ENCODE measurements around the gene MARCHF3. TPM values are rescaled to one million over a fixed set of nuclear protein-coding genes. Genes with fewer than 3 reads are reported as not detected.
"Not testable (repeated sequence)": the region's sequence is repeated elsewhere in the genome, so short reads cannot be mapped to it uniquely, and the experiment has no call there.

The MARCHF3 gene
- total RNA-seq, 2 experiments from 2014 or later = 0.73 to 1.6 TPM

GRCh38 chr5:126865299-126865698 is 165.1 kb downstream of the MARCHF3 start:
- Mint-ChIP-seq H3K4me1 (peaks cover 8% of the 10 kb centered on the region), H3K36me3 (peaks cover 14% of the 10 kb centered on the region), H3K9me3 (ENCODE audit: low read depth) (no peaks in the 10 kb centered on the region), H3K27ac (no peak overlapping the region), H3K27me3 (no peaks in the 10 kb centered on the region), H3K4me3 (no peak overlapping the region)
- CTCF ChIA-PET = no interaction called here
- no peak for DNase-seq
- no peak for ATAC-seq

DNA sequence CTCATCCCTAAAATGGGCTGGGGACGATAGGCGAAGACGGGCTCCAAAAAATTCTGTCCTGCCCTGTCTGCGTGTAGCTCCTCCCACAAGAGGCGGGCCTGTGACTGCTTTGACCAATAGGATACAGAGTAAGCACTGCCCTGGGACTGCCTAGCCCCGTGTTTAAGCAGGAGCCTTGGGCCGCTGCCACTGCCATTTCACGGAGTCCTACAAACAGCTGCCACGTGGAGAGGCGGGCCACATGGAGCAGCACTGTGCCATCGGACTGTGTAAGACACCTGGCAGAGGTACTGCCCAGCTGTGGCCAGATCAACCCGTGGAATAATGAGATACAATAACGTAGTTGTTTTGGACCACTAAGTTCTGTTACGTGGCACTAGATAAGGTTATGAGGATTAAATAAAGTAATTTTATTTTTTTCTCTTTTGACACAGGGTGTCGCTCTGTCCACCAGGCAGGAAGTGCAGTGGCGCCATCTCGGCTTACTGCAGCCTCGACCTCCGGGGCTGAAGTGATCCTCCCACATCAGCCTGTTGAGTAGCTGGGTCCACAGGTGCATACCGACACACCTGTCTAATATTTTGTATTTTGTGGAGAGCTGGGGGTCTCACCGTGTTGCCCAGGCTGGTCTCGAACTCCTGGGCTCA is 166.2 kb downstream of the MARCHF3 start:
- CTCF ChIA-PET = no interaction called here
- DNase-seq = no peak
- H3K4me3 Mint-ChIP-seq = no peak overlapping the region
- H3K36me3 Mint-ChIP-seq = peaks cover 14% of the 10 kb centered on the region
- no peaks in the 10 kb centered on the region for H3K9me3 Mint-ChIP-seq (ENCODE audit: low read depth)
- no peak overlapping the region for H3K27ac Mint-ChIP-seq
- ATAC-seq = no peak
- peaks cover 6% of the 10 kb centered on the region for H3K4me1 Mint-ChIP-seq
- no peaks in the 10 kb centered on the region for H3K27me3 Mint-ChIP-seq

DNA sequence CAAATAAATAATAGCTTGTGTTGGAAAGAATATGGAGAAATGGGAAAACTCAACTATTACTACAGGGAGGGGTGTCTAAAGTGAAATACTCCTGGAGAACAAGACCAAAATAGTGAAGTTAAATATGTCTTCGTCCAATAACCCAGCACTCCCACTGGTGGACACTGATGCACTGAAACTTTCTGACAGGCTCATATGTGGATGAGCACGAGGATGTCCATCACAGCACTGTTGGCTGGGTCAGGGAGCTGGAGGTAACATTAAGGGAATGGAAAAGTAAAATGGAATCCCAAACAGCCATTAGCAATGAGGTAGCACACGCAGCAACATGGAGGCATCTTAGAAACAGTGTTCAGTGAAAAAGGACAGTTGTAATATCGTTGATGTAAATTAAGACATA is 167.0 kb downstream of the MARCHF3 start:
- Mint-ChIP-seq H3K27me3 (no peaks in the 10 kb centered on the region), H3K27ac (no peak overlapping the region), H3K36me3 (peaks cover 16% of the 10 kb centered on the region), H3K9me3 (ENCODE audit: low read depth) (no peaks in the 10 kb centered on the region), H3K4me3 (no peak overlapping the region), H3K4me1 (no peaks in the 10 kb centered on the region)
- ATAC-seq = no peak
- CTCF ChIA-PET = interaction anchor here (0.5 kb wide), 1 partner anchor 1191 kb away, joined by 3 read pairs; no protein-coding TSS in a partner anchor
- no peak for DNase-seq

- H3K36me3 Mint-ChIP-seq = peaks cover 32% of the 10 kb centered on the region
- H3K4me1 Mint-ChIP-seq = peaks cover 17% of the 10 kb centered on the region
- no peaks in the 10 kb centered on the region for H3K27me3 Mint-ChIP-seq
- CTCF ChIA-PET = no interaction called here
- ATAC-seq (no peak), DNase-seq (no peak)
- H3K4me3 Mint-ChIP-seq = no peak overlapping the region
- no peak overlapping the region for H3K27ac Mint-ChIP-seq
- no peaks in the 10 kb centered on the region for H3K9me3 Mint-ChIP-seq (ENCODE audit: low read depth)
Measured at GRCh38 chr5:126858441-126858840, 171.9 kb downstream of the MARCHF3 start.

- CTCF ChIA-PET = no interaction called here
- Mint-ChIP-seq H3K9me3 (ENCODE audit: low read depth) (no peaks in the 10 kb centered on the region), H3K27me3 (no peaks in the 10 kb centered on the region), H3K4me3 (no peak overlapping the region), H3K27ac (no peak overlapping the region), H3K4me1 (peaks cover 24% of the 10 kb centered on the region), H3K36me3 (peaks cover 28% of the 10 kb centered on the region)
- DNase-seq = no peak
- no peak for ATAC-seq
Measured at GRCh38 chr5:126857472-126858410, 172.6 kb downstream of the MARCHF3 start.

DNA sequence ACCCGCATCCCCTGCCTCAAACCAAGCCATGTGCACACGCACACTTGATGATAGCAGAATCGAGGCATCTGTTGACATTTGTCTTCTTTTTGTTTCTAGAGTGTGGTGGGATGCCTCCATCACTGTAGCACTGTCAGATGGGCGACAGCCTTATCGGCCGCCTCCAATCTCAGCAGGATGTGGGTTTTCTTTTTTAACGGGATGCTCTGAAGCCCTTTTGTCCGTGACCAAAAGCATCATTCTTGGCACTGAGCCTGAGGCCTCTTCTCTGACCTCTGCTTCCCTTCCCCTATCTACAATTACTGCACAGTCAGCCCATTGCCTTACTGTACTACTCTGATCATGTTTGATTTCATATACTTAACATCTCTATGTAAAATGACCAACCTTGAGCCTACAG is 175.1 kb downstream of the MARCHF3 start:
- peaks cover 41% of the 10 kb centered on the region for H3K4me1 Mint-ChIP-seq
- DNase-seq (no peak), ATAC-seq (no peak)
- H3K27me3 Mint-ChIP-seq = no peaks in the 10 kb centered on the region
- peak overlapping the region; percentile 56 for H3K27ac Mint-ChIP-seq
- CTCF ChIA-PET = no interaction called here
- H3K9me3 Mint-ChIP-seq (ENCODE audit: low read depth) = no peaks in the 10 kb centered on the region
- H3K4me3 Mint-ChIP-seq = no peak overlapping the region
- H3K36me3 Mint-ChIP-seq = peaks cover 32% of the 10 kb centered on the region

- H3K27me3 Mint-ChIP-seq = no peaks in the 10 kb centered on the region
- CTCF ChIA-PET = interaction anchor here (1.9 kb wide), 1 partner anchor 77 kb away, joined by 9 read pairs; the partner anchor contains the start of gene LMNB1
- H3K4me3 Mint-ChIP-seq = no peak overlapping the region
- peaks cover 32% of the 10 kb centered on the region for H3K36me3 Mint-ChIP-seq
- H3K9me3 Mint-ChIP-seq (ENCODE audit: low read depth) = no peaks in the 10 kb centered on the region
- DNase-seq (no peak), ATAC-seq (no peak)
- peaks cover 41% of the 10 kb centered on the region for H3K4me1 Mint-ChIP-seq
- H3K27ac Mint-ChIP-seq = peak overlapping the region; percentile 56
Measured at GRCh38 chr5:126854526-126855110, 175.7 kb downstream of the MARCHF3 start.

GRCh38 chr5:126853541-126854307 is 176.6 kb downstream of the MARCHF3 start:
- peak overlapping the region; percentile 64 for H3K4me3 Mint-ChIP-seq
- H3K27ac Mint-ChIP-seq = peak overlapping the region; percentile 91
- CTCF ChIA-PET = interaction anchor here (1.0 to 1.9 kb wide), 4 partner anchors 30 to 219 kb away, joined by 3 to 9 read pairs (median 3); partner anchors contain the start of gene LMNB1
- H3K27me3 Mint-ChIP-seq; H3K9me3 Mint-ChIP-seq (ENCODE audit: low read depth): not testable (repeated sequence)
- peaks cover 32% of the 10 kb centered on the region for H3K36me3 Mint-ChIP-seq
- peak; percentile 82 for DNase-seq
- peak; percentile 64 for ATAC-seq
- peaks cover 41% of the 10 kb centered on the region for H3K4me1 Mint-ChIP-seq

GRCh38 chr5:126852841-126853271 is 177.5 kb downstream of the MARCHF3 start:
- ATAC-seq (peak; percentile 14), DNase-seq (no peak)
- H3K9me3 Mint-ChIP-seq (ENCODE audit: low read depth) = no peaks in the 10 kb centered on the region
- H3K36me3 Mint-ChIP-seq = peaks cover 28% of the 10 kb centered on the region
- H3K4me3 Mint-ChIP-seq = peak overlapping the region; percentile 64
- CTCF ChIA-PET = interaction anchor here (1.2 to 1.9 kb wide), 3 partner anchors 66 to 220 kb away, joined by 3 to 9 read pairs (median 3); partner anchors contain the start of gene LMNB1
- H3K27me3 Mint-ChIP-seq = no peaks in the 10 kb centered on the region
- H3K27ac Mint-ChIP-seq = peak overlapping the region; percentile 91
- H3K4me1 Mint-ChIP-seq = peaks cover 41% of the 10 kb centered on the region

DNA sequence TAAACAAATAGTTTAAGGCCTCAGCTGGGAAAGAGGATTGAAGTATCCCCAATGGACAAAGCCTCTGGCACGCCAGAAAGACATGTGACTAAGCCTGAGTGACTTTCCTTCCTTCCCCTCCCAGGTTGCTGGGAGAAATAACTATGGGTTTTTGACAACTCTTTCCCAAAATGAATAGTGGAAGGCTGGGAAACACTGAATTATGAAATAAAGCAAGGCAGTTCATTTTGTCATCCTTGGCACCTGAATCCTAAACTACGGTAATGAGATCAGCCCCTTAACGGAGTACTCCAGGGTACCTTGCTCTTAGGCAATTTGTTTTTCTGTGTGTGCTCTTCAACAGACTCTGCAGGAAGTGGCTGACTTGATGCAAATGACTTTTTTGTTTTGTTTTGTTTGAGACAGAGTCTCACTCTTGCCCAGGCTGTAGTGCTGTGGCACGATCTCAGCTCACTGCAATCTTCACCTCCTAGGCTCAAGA is 178.2 kb downstream of the MARCHF3 start:
- Mint-ChIP-seq H3K27ac (peak overlapping the region; percentile 91), H3K9me3 (ENCODE audit: low read depth) (no peaks in the 10 kb centered on the region), H3K4me3 (peak overlapping the region; percentile 57), H3K27me3 (no peaks in the 10 kb centered on the region), H3K4me1 (peaks cover 42% of the 10 kb centered on the region), H3K36me3 (peaks cover 28% of the 10 kb centered on the region)
- DNase-seq (no peak), ATAC-seq (peak; percentile 59)
- CTCF ChIA-PET = no interaction called here

DNA sequence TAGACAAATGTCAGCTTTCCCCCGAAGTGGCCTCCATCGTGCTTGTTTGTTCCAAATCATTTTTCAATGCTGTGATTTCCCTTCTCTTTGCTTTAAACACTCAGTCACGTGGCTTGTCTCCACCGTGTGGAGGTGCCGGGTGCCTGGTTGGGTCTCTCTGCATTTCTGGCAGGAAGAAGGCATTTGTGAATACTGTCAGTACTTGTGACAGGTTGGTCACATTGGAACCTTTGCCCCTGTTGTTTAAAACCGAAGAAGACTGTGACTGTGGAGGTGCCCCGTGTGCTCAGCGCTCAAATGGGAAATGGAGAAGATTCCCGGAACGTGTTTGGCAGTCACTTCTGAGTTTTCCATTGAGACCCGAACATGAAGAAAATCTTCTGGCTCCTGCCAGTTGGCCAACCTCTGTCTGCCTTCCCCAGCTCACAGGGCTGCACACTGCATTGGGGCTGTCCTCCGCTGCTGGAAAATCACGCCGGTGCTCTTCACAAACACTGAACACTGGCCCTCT is 178.8 kb downstream of the MARCHF3 start:
- CTCF ChIA-PET = no interaction called here
- no peak for ATAC-seq
- DNase-seq = no peak
- H3K4me1 Mint-ChIP-seq = peaks cover 46% of the 10 kb centered on the region
- H3K9me3 Mint-ChIP-seq (ENCODE audit: low read depth) = no peaks in the 10 kb centered on the region
- peak overlapping the region; percentile 91 for H3K27ac Mint-ChIP-seq
- H3K27me3 Mint-ChIP-seq = no peaks in the 10 kb centered on the region
- peaks cover 33% of the 10 kb centered on the region for H3K36me3 Mint-ChIP-seq
- H3K4me3 Mint-ChIP-seq = no peak overlapping the region

- peaks cover 53% of the 10 kb centered on the region for H3K4me1 Mint-ChIP-seq
- CTCF ChIA-PET = no interaction called here
- no peak for DNase-seq
- H3K4me3 Mint-ChIP-seq = no peak overlapping the region
- H3K9me3 Mint-ChIP-seq (ENCODE audit: low read depth) = no peaks in the 10 kb centered on the region
- no peak overlapping the region for H3K27ac Mint-ChIP-seq
- ATAC-seq = no peak
- H3K27me3 Mint-ChIP-seq = no peaks in the 10 kb centered on the region
- H3K36me3 Mint-ChIP-seq = peaks cover 23% of the 10 kb centered on the region
Measured at GRCh38 chr5:126849101-126849678, 181.2 kb downstream of the MARCHF3 start.

All from activated CD8-positive, alpha-beta memory T cell treated with anti-CD3 and anti-CD28 coated beads, Interleukin-2, amount 10 ng/mL, durations not matched to agents 7 days and 5 days (primary cell).